H1 (cell line): ENCODE results near the gene ADCY2. TPM values are rescaled to one million over a fixed set of nuclear protein-coding genes. Genes with fewer than 3 reads are reported as not detected.
A peak's percentile ranks its signal among the peaks of the same experiment; 100 is the strongest.

Experiments
- CTCF ChIA-PET: fragments of 300-600 bp; sonication (Branson Sonifier 250); formaldehyde crosslinking; loops from one replicate; lab custom pipeline; 2021; ENCODE audit not compliant: partially characterized antibody; lab: Charles Lee
- POLR2A ChIA-PET: fragments of 300-600 bp; sonication (Branson Sonifier 250); formaldehyde crosslinking; loops from one replicate; lab custom pipeline; 2021; ENCODE audit warnings: inconsistent platforms; ENCODE audit not compliant: partially characterized antibody; lab: Charles Lee
- DNase-seq, 2 experiments: peaks; one replicate each; pipeline versions ENCODE4 v3.0.0 to v3.0.0-alpha.2; 2010 to 2022; ENCODE audit warnings: low spot score in 2 of 2, low read depth in 1 of 2, mixed read lengths in 1 of 2
- FAIRE-seq: peaks from 2 replicates; lab custom pipeline; 2011; peaks lifted over from hg19 to GRCh38; lab: Jason Lieb, UNC
- H2AFZ ChIP-seq: 2 replicates; pipeline ENCODE4 v1.8.1; 2012; ENCODE audit warnings: low read length, inconsistent platforms
- H2AK5ac ChIP-seq: 2 replicates; pipeline ENCODE4 v1.6.1; 2013; ENCODE audit warnings: low read depth, low read length
- H2BK120ac ChIP-seq: replicated peaks from 2 replicates; pipeline ENCODE3; 2013; ENCODE audit warnings: low read depth, low read length, inconsistent platforms
- H2BK12ac ChIP-seq: 2 replicates; pipeline ENCODE4 v1.6.1; 2013; ENCODE audit warnings: low read depth, low read length
- H2BK15ac ChIP-seq: 2 replicates; pipeline ENCODE4 v1.6.1; 2013; ENCODE audit warnings: low read length
- H2BK20ac ChIP-seq: 2 replicates; pipeline ENCODE4 v1.6.1; 2013; ENCODE audit warnings: low read length
- H2BK5ac ChIP-seq: 2 replicates; pipeline ENCODE4 v1.6.1; 2013; ENCODE audit warnings: low read depth, low read length
- H3K14ac ChIP-seq: 2 replicates; pipeline ENCODE4 v1.6.1; 2013; ENCODE audit warnings: inconsistent platforms; ENCODE audit not compliant: insufficient read length
- H3K18ac ChIP-seq: 2 replicates; pipeline ENCODE4 v1.6.1; 2013; ENCODE audit warnings: low read length; ENCODE audit errors: extremely low read depth
- H3K23ac ChIP-seq: 2 replicates; pipeline ENCODE4 v1.6.1; 2013; ENCODE audit warnings: inconsistent platforms; ENCODE audit not compliant: insufficient read length
- H3K23me2 ChIP-seq: 2 replicates; pipeline ENCODE4 v1.6.1; 2013; ENCODE audit warnings: low read depth, low read length
- H3K27ac ChIP-seq: 2 replicates; pipeline ENCODE4 v1.6.1; 2011; ENCODE audit warnings: low read depth, low read length, inconsistent platforms
- H3K27me3 ChIP-seq, 4 experiments: replicated peaks in 1 of 4; 1 replicate in 1 of 4; 2 replicates in 3 of 4; pipeline versions ENCODE4 v1.6.1 to v1.8.1; 2011 to 2013; ENCODE audit warnings: low read length in 3 of 4, mild to moderate bottlenecking in 3 of 4, inconsistent platforms in 2 of 4, mixed read lengths in 2 of 4, moderate library complexity in 1 of 4; ENCODE audit not compliant: control insufficient read depth in 3 of 4, insufficient read depth in 3 of 4; ENCODE audit errors: extremely low read depth in 1 of 4
- H3K36me3 ChIP-seq, 4 experiments: 2 replicates each; pipeline versions ENCODE4 v1.6.1 to v1.8.1; 2011 to 2013; ENCODE audit warnings: mild to moderate bottlenecking in 4 of 4, low read length in 3 of 4, moderate library complexity in 2 of 4, control low read depth in 1 of 4, inconsistent platforms in 1 of 4; ENCODE audit not compliant: insufficient read depth in 4 of 4, control insufficient read depth in 2 of 4
- H3K4ac ChIP-seq: replicated peaks from 2 replicates; pipeline ENCODE3; 2013; ENCODE audit warnings: low read length, low read depth, mixed read lengths, inconsistent platforms; ENCODE audit not compliant: insufficient read length
- H3K4me1 ChIP-seq, 4 experiments: replicated peaks in 1 of 4; 1 replicate in 1 of 4; 2 replicates in 3 of 4; pipeline versions ENCODE4 v1.6.1 to v1.8.1; 2011 to 2013; ENCODE audit warnings: low read length in 3 of 4, inconsistent platforms in 2 of 4, mixed read lengths in 1 of 4; ENCODE audit not compliant: insufficient read depth in 4 of 4, control insufficient read depth in 3 of 4
- H3K4me2 ChIP-seq, 2 experiments: 2 replicates each; pipeline versions ENCODE4 v1.6.1 to v1.8.1; 2011 to 2013; ENCODE audit warnings: low read depth in 2 of 2, low read length in 2 of 2, control low read depth in 1 of 2, inconsistent platforms in 1 of 2, mild to moderate bottlenecking in 1 of 2; ENCODE audit not compliant: insufficient read depth in 1 of 2
- H3K4me3 ChIP-seq, 4 experiments: fragments of 200-600, 300-600 bp in 1 of 4; sonication (generic), shearing (Covaris generic), sonication (Bioruptor Twin) in 1 of 4; 2 replicates each; pipeline versions ENCODE4 v1.5.1 to v1.8.1; 2011 to 2016; ENCODE audit warnings: low read length in 4 of 4, low read depth in 3 of 4, control low read depth in 2 of 4, inconsistent platforms in 2 of 4, mild to moderate bottlenecking in 2 of 4, mixed read lengths in 1 of 4, moderate library complexity in 1 of 4; ENCODE audit not compliant: insufficient read depth in 2 of 4; ENCODE audit errors: extremely low read depth in 1 of 4
- H3K56ac ChIP-seq: replicated peaks from 2 replicates; pipeline ENCODE3; 2013; ENCODE audit warnings: low read depth, mild to moderate bottlenecking, mixed read lengths, low read length, inconsistent platforms; ENCODE audit not compliant: insufficient read length
- H3K79me1 ChIP-seq: 2 replicates; pipeline ENCODE4 v1.6.1; 2013; ENCODE audit warnings: low read depth, low read length, control low read depth
- H3K79me2 ChIP-seq, 2 experiments: 2 replicates each; pipeline versions ENCODE4 v1.6.1 to v1.8.1; 2012 to 2013; ENCODE audit warnings: low read length in 2 of 2, mild to moderate bottlenecking in 2 of 2, inconsistent platforms in 1 of 2; ENCODE audit not compliant: insufficient read depth in 2 of 2, control insufficient read depth in 1 of 2
- H3K9ac ChIP-seq, 4 experiments: replicated peaks in 1 of 4; 1 replicate in 1 of 4; 2 replicates in 3 of 4; pipeline versions ENCODE4 v1.6.1 to v1.8.1; 2011 to 2013; ENCODE audit warnings: low read depth in 3 of 4, low read length in 3 of 4, control low read depth in 2 of 4, mild to moderate bottlenecking in 2 of 4, moderate library complexity in 2 of 4, inconsistent platforms in 1 of 4; ENCODE audit errors: extremely low read depth in 1 of 4
- H3K9me3 ChIP-seq, 2 experiments: 2 replicates each; pipeline versions ENCODE4 v1.6.1 to v1.8.1; 2012 to 2013; ENCODE audit warnings: mild to moderate bottlenecking in 2 of 2, moderate library complexity in 2 of 2, control low read depth in 1 of 2, inconsistent platforms in 1 of 2, low read depth in 1 of 2, low read length in 1 of 2, mixed read lengths in 1 of 2; ENCODE audit not compliant: insufficient read depth in 2 of 2
- H4K20me1 ChIP-seq, 2 experiments: replicated peaks in 1 of 2; 2 replicates each; pipeline versions ENCODE3 to v1.8.1; 2011 to 2013; ENCODE audit warnings: inconsistent platforms in 2 of 2, low read length in 2 of 2, mild to moderate bottlenecking in 1 of 2; ENCODE audit not compliant: insufficient read depth in 2 of 2, control insufficient read depth in 1 of 2
- H4K5ac ChIP-seq: 2 replicates; pipeline ENCODE4 v1.6.1; 2013; ENCODE audit warnings: low read length, low read depth, mixed read lengths, inconsistent platforms; ENCODE audit not compliant: insufficient read length
- H4K8ac ChIP-seq: 2 replicates; pipeline ENCODE4 v1.8.0; 2013; ENCODE audit warnings: mild to moderate bottlenecking, moderate library complexity, low read length, inconsistent platforms; ENCODE audit not compliant: insufficient read depth; ENCODE audit errors: extremely low read depth
- H4K91ac ChIP-seq: replicated peaks from 2 replicates; pipeline ENCODE3; 2013; ENCODE audit warnings: low read length, mixed read lengths, inconsistent platforms; ENCODE audit not compliant: insufficient read length
- BCL11A ChIP-seq, 2 experiments: IDR thresholded peaks; one replicate each; pipeline ENCODE4 v1.6.1; 2011; ENCODE audit warnings: low read depth in 2 of 2, low read length in 2 of 2, mild to moderate bottlenecking in 2 of 2
- CHD1 ChIP-seq: IDR thresholded peaks from 2 replicates; pipeline ENCODE4 v1.6.1; 2012; ENCODE audit warnings: low read depth, low read length, improper control_type of control experiment
- GTF2F1 ChIP-seq: IDR thresholded peaks from 2 replicates; pipeline ENCODE4 v1.6.1; 2012; ENCODE audit warnings: low read depth, low read length, improper control_type of control experiment, borderline replicate concordance
- NANOG ChIP-seq: IDR thresholded peaks from 2 replicates; pipeline ENCODE4 v1.6.1; 2011; ENCODE audit warnings: low read length, low read depth, mild to moderate bottlenecking, inconsistent platforms; ENCODE audit not compliant: insufficient read depth, poor library complexity, severe bottlenecking
- SUZ12 ChIP-seq: fragments of 200-600 bp; sonication (generic); IDR thresholded peaks from 2 replicates; pipeline ENCODE4 v1.6.1; 2012; ENCODE audit warnings: mild to moderate bottlenecking, inconsistent platforms, low read length, moderate library complexity, mixed read lengths
- WGBS, 2 experiments: shearing (Covaris generic) in 1 of 2; methylation state at CpG; one replicate each; pipeline versions ENCODE4 v1.1.6 to v1.1.7; 2013 to 2015; ENCODE audit warnings: low lambda C conversion rate in 2 of 2, mixed read lengths in 2 of 2, inconsistent platforms in 1 of 2, low coverage in 1 of 2, missing lambda C conversion rate in 1 of 2; ENCODE audit not compliant: insufficient replicate concordance in 2 of 2, insufficient coverage in 1 of 2, insufficient read length in 1 of 2; ENCODE audit errors: extremely low coverage in 1 of 2, missing lambda C conversion rate in 1 of 2; 5-methylcytosine and 5-hydroxymethylcytosine counted together
- polyA plus RNA-seq, 7 experiments: library from polyadenylated mRNA; depleted of rRNA in 3 of 7; stranded (reverse) in 5 of 7; unstranded in 2 of 7; fragments of >200 nt in 5 of 7; fragments of 200-250 nt in 2 of 7; gene quantifications; 1 replicate in 5 of 7; 2 replicates in 1 of 7; 4 replicates in 1 of 7; pipeline versions ENCODE4 v1.2.1 to v1.2.3, GENCODE V29; 2011 to 2013; ENCODE audit warnings: missing spikeins in 2 of 7, mixed read lengths in 2 of 7
- total RNA-seq: library from RNA; stranded (reverse); fragmentation: NEBNext Ultra II Directional; extraction: Animal tissue kit (Norgen Biotek cat#: 25700); gene quantifications from 2 replicates; pipeline ENCODE4 v1.2.1, GENCODE V29; 2021
- TF ChIP-seq, protein P1 (sequence below): IDR thresholded peaks from 2 replicates; pipeline ENCODE4 v1.6.1; 2012; ENCODE audit warnings: inconsistent platforms

Gene ADCY2
- total and polyA plus RNA-seq, 2 of the 8 experiments (the other 6 are each of a cell fraction or from before 2014, with no cell fraction given) = 35.8 to 122 TPM

DNA sequence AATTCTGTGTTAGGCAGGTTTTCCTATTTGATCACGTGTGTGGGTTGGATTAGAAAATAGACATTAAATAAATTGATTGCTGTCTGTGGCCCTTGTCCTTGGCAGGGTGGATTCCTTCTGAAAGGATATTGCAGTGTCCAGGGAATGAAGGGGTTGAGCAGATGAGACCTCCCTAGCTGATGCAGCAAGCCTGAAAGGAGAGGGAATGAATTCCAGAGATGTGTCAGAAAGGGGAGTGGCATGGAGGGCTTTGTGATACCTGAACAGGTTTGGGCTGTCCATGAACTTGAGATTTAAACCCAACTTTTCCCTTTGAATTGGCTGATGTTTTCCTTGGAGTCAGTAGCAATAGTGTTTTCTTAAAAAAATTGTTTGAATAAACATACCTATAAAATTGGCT, 66.8 kb downstream of the ADCY2 start:
- TF ChIP-seq CHD1 = no peak
- TF ChIP-seq BCL11A (IDR thresholded peaks at IDR 0.05; ENCODE audit: low read depth in 2 of 2, low read length in 2 of 2) = no peak
- TF ChIP-seq GTF2F1 = no peak
- TF ChIP-seq NANOG = no peak
- TF ChIP-seq SUZ12 = no peak
- TF ChIP-seq, protein P1, sequence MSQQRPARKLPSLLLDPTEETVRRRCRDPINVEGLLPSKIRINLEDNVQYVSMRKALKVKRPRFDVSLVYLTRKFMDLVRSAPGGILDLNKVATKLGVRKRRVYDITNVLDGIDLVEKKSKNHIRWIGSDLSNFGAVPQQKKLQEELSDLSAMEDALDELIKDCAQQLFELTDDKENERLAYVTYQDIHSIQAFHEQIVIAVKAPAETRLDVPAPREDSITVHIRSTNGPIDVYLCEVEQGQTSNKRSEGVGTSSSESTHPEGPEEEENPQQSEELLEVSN = no peak
- H2AK5ac ChIP-seq = no peak overlapping the region

More for the DNA sequence above, 66.8 kb downstream of the ADCY2 start:
- Histone ChIP-seq H3K14ac (no peak overlapping the region), H4K8ac (no peak overlapping the region), H4K91ac (no peak overlapping the region), H2BK5ac (no peak overlapping the region), H3K9ac (no peak overlapping the region), H3K4me1 (peaks cover 0 to 13% (median 4%) of the 10 kb centered on the region in 4 experiments; a peak in 5 of 7 replicates), H3K56ac (no peak overlapping the region), H3K4ac (no peak overlapping the region), H3K27ac (no peak overlapping the region), H4K5ac (no peak overlapping the region), H3K18ac (no peak overlapping the region), H3K9me3 (no peaks in the 10 kb centered on the region), H3K23me2 (no peaks in the 10 kb centered on the region), H2AFZ (no peak overlapping the region), H2BK120ac (no peak overlapping the region), H2BK12ac (no peak overlapping the region), H3K27me3 (no peaks in the 10 kb centered on the region), H2BK20ac (peak overlapping the region; percentile 37; the same call in 1 of the 2 replicates), H3K36me3 (peaks cover 0 to 5% (median 0%) of the 10 kb centered on the region in 4 experiments; a peak in 3 of 8 replicates), H3K79me1 (peaks cover 6% of the 10 kb centered on the region; the same call in 1 of the 2 replicates), H4K20me1 (peaks cover 0 to 3% of the 10 kb centered on the region in 2 experiments), H3K79me2 (peaks cover 0 to 98% of the 10 kb centered on the region in 2 experiments; a peak in 3 of 4 replicates), H2BK15ac (no peak overlapping the region; the same call in 1 of the 2 replicates), H3K4me3 (no peak overlapping the region), H3K4me2 (no peak overlapping the region), H3K23ac (no peak overlapping the region)
- ChIA-PET POLR2A (interaction anchor here (0.6 kb wide), 1 partner anchor 274 kb away, joined by 4 read pairs; no protein-coding TSS in a partner anchor), CTCF (no interaction called here)
- WGBS, 2 experiments = 86% methylated on average over 1 of the region's 1 CpG; no CpG with 5 or more reads in 1 of the 2 experiments
- FAIRE-seq = peak; percentile 48
- no peak for DNase-seq
